Activated CD4-positive, alpha-beta T cell treated with anti-CD3 and anti-CD28 coated beads, Interleukin-2, amount 50 U/mL, for 16 hours (primary cell): Measurements from ENCODE around the gene HNRNPUL2.
A peak's percentile ranks its signal among the peaks of the same experiment; 100 is the strongest.
"Not testable (repeated sequence)": the region's sequence is repeated elsewhere in the genome, so short reads cannot be mapped to it uniquely, and the experiment has no call there.

Experiments used
- DNase-seq: peaks from one replicate; pipeline ENCODE4 v3.0.0-alpha.2; 2020

The HNRNPUL2 gene

DNA sequence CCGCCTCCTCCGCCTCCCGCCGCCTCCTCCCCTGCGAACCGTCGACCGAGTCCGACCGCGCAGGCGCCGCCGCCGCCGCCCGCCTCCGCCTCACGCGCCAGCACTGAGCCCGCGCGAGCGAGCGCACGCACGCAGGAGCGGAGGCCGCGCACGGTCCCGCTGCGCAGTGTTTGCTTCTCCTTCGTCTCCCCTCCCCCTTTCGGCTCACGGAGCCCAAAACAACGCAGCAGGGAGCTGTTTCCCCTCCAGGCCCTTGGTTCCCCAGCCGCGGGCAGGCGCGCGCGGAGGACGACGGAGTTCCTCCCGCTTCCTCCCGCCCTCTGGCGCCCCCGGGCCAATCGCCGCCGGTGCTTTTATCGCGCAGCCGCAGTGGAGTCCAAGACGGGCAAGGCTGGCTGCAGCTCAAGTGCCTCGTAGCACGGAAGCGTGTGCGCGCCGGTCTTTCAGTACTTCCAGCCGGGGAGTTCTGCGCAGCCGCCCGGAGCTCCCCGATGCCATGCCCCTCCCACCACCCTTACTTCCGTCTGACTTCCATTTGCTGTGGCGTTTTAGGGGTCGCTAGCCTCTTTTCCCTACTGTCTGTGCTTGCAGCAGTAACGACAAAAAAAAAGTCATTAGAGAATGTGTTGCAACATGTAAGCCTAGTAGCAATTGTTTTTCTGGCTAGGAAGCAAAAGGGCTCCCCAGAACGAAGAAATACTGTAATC, at the start of gene HNRNPUL2:
HNRNPUL2 (minus strand) TSS at position 293 of the 707 bp plus-strand sequence. CDS start 301 bp downstream, outside the sequence.
- DNase-seq, result peak; percentile 99

DNA sequence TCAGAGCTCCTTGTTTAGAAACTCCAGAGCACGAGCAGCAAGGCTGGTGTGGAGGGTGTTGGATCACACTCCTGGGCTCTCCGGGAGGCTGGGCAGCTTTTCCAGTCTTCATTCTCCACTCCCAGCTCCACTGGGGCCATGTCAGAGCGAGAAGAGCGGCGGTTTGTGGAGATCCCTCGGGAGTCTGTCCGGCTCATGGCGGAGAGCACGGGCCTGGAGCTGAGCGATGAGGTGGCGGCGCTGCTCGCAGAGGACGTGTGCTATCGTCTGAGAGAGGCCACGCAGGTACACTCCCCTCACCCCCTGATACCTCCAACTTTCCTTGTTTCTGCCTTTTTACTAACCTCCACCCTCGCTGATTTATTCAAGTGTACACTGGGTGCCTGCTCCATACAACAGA, 48.4 kb upstream of the HNRNPUL2 start:
- no peak for DNase-seq

DNA sequence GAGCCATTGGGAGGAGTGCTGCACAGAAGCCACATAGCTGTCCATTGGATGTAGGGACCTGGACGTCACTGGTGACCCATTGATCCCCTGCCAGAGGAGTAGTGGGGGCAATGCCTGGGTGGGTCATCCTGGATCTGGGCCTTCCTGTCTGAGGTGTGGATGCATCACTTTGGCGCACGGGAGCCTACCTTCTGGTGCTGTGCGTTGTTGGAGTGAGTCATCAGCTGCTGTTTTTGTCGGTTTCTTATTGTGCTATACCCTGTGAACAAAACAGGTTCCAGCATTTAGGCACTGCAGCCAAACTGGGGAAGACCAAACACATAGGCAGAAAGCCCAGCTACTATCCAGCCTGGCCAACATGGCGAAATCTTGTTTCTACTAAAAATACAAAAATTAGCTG, 47.1 kb upstream of the HNRNPUL2 start:
- DNase-seq, result no peak

DNA sequence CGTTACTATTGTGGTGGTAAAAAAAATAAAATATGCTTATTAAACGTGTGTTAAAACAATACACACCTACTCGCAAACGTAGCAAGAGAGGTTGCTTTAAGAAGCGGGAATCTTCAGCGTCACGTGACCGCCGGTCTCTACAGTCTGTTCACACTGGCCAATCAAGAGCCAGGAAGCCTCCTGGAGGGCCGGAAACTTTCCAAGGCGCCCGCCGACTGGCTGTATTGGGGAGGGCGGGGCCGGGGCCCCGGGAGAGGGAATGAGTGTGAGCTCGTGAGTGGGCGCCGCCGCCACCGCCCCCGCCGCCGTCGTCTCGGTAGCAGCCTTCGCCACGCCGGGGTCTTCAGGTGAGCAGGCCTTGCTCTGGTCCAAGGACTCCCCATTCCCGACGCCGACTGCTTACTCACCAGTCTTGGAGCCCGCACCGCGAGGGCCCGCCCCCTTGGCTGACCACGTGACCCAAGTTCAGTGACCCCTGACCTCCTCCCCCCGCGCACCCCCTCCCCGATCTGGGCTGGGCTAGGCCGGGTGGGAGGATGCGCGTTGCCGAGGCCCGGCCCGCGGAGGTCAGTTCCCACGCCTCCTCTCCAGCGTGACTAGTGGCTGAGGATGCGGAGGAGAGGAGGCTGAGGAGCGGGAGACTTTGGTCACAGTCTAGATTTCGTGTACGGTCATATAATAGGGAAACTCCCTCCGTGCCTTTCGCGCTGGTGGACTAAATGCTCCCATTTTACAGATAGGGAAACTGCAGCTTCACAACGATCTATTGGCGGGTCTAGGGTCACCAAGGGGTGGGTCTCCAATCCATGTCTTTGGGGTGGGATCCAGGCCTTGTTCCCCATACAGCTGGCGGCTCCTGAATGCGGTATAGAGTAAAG, 44.1 kb upstream of the HNRNPUL2 start, which contains the start of gene TAF6L:
TAF6L (plus strand) TSS at position 253 of the 878 bp plus-strand sequence. CDS start 4,388 bp downstream, outside the sequence.
- DNase-seq, result peak; percentile 96

DNA sequence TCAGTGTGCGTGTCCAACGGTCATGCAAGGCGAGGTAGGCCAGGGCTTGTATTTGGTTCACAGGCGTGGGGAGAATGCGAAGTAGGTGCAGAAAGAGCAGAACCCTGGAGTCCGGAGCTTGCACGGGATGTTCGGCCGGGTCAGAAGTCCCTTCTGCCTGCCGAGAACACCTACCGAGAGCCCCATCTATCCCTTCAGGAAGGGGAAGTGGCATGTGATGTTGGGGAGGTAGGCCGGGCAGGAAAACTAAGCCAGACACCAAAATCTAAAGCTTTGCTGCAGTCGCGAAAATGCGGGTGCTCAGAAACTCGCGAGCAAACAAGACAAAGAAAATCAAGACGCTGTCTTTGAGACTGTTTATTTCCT, 43.5 kb upstream of the HNRNPUL2 start:
- peak; percentile 21 for DNase-seq

DNA sequence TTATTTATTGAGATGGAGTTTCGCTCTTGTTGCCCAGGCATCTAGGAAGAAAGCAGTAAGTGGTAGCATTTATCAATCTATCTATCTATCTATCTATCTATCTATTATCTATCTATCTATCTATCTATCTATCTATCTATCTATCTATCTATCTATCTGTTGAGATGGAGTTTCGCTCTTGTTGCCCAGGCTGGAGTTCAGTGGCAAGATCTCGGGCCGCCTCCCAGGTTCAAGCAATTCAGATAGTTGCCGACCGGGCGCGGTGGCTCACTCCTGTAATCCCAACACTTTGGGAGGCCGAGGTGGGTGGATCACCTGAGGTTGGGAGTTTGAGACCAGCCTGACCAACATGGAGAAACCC, 33.6 kb upstream of the HNRNPUL2 start:
- not testable (repeated sequence) for DNase-seq

DNA sequence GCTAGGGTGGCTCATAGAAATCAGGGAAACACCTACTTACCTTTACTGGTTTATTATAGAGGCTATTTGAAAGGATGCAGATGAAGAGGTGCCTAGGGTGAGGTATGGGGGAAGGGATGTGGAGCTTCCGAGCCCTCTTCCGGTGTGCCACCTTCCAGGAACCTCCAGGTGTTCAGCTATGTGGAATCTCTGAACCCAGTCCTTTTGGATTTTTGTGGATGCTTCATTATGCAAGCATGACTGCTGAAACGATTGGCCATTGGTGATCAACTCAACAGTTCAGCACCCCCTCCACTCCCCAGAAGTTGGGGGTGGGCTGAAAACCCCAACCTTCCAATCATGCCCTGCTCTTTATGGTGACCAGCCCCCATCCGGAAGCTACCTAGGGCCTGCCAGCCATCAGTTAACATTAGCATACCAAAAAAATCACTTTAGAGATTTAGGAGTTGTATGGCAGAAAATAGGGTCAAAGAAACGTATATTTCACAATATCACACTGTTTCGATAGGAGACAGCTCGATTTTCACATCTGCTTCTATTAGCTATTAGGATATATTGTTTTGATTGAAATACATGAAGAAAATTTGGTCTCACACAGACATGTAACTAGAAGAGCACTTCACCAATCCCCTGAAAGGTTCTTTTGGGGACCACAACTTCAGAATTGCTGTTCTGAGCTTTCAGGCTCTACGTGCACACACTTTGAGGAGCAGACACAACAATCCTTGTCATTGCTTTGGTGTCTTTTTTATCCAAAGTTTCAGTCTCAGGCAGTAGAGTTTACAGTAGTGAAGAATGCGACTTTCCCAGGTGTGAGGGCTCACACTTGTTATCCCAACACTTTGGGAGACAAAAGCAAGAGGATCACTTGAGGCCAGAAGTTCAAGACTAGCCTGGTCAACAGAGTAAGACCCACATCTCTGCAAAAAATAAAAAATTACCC, 30.9 kb upstream of the HNRNPUL2 start:
- no peak for DNase-seq

DNA sequence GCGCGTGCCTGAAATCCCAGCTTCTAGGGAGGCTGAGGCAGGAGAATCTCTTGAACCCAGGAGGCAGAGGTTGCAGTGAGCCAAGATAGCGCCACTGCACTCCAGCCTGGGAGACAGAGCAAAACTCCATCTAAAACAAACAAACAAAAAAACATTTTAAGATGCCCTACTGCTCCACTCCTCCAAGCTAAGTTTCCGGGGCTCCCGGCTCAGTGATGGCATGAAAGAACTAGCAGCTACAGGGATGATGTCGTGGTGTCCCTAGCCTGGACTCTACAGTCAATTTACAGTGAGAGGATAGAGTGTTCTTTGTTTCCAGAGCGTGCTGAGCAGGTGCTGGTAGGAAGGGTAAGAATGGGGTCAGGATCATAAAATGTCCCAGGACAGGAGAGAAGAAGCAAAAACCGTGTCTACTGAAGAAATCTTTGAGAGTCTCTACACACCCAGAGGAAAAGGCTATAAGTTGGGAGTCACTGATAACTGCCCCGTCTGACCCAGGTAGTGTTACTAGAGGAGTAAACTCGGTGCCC, 27.9 kb upstream of the HNRNPUL2 start:
- no peak for DNase-seq

DNA sequence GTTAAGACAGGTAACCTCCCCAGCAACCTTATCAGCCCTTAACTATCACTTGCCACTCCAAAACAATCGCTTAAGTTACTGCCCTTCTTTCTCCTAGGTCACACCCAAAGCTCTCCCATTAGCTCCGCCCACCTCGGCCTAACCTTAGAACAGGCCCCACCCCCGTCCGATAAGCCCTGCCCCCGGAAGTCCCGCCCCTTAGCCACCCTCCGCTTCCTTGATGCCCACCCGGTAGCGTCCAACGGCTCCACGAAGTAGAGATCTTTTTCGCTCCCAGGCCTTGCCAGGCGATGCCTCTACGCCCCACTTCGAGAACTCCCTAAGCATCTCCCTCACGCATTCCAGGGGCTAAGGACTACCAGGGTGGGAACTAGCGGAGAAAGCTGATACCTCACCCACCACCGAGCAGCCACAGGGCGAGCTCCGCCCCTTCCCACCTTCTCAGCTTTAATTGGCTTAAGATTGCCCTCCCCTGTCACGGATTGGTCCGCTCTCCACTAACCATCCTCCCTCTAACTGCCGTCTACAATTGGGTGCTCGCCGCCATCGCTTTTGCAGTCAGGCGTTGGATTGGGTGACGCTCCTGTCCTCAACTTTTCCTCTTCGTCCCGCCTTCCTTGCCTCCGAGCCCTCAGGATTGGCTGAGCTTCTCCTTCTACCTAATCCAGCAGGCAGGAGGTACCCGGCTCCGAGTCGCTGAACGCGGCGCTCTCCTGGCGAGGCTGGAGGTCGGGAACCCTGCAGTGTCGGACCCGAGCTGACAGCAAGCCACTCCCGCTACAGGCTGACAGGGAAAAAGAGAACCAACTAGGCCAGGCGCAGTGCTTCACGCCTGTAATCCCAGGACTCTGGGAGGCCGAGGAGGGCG, 26.7 kb upstream of the HNRNPUL2 start, which contains the start of gene ZBTB3:
ZBTB3 (minus strand) TSS at position 425 of the 868 bp plus-strand sequence. CDS start 496 bp downstream, outside the sequence.
- DNase-seq, result peak; percentile 99

DNA sequence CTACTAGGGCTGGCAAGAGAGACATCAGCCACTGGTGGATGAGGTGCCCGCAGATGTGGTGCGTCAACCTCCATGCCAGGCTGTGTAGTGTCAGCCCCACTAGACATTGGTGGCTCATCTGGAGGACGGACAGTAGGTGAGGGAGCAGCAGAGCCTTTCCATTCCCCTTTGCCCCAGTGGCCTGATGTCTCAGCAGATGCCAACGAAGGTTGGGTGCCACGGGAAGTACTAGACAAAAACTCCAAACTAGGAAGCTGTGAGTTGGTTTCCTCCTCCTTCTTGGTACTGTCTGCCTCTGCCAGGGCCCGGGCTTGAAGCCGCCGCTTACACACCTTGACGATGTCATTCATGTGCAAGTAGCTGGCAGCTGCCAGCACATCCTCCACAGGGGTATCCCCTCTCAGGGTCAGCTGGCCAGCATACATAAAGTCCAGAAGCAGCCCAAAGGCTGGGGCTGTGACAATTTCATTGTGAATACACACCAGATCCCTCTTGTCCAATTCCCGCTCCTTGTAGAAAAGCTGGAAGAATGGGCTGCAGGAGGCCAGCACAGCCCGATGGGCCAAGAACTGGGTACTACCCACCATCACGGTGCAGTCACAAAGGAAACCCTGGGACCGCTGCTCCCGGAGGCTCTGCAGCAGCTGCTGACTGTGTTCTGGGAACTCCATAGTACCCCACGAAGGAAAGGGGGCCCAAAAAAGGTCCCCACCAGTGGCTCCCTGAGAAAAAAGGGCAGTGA, 25.9 kb upstream of the HNRNPUL2 start:
- DNase-seq, result no peak

DNA sequence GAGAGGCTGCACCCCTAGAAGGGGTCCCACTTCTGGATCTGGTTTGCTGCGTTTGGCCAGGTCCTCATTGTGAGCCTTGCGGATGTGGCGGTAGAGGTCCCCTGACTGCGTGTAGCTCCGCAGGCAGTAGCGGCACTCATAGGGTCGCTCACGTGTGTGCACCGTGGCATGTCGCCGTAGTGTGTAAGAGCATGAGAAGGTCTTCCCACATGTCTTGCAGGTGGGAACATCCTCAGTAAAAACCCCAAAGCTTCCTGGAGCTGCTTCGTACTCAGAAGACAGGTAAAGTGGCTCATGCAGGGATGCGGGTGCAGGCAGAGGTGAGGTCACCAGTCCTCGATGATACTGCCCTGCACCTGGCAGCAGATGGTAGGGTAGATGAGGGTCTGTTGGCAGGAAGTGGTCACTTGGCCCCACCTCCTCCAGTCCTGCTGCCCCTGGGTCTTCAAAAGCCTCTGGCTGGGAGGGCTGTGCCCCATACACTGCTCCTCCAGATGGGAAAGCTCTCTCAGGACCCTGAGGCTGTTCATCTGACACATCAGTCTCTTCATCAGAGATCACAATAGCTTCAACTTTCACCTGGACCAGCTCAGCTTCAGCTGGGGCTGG, 25.0 kb upstream of the HNRNPUL2 start:
- DNase-seq, result no peak

DNA sequence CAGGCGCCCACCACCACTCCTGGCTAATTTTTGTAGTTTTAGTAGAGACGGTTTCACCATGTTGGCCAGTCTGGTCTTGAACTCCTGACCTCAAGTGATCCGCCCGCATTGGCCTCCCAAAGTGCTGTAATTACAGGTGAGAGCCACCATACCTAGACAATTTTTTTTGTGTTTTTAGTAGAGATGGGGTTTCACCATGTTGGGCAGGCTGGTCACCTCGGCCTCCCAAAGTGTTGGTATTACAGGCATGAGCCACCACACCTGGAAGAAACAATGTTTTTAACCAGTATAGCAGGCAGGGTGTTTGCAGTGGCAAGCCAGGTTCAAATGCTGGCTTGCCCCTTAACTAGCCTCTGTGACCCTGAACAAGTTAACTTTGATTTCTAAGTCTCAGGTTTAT, 22.7 kb upstream of the HNRNPUL2 start:
- DNase-seq, result not testable (repeated sequence)

DNA sequence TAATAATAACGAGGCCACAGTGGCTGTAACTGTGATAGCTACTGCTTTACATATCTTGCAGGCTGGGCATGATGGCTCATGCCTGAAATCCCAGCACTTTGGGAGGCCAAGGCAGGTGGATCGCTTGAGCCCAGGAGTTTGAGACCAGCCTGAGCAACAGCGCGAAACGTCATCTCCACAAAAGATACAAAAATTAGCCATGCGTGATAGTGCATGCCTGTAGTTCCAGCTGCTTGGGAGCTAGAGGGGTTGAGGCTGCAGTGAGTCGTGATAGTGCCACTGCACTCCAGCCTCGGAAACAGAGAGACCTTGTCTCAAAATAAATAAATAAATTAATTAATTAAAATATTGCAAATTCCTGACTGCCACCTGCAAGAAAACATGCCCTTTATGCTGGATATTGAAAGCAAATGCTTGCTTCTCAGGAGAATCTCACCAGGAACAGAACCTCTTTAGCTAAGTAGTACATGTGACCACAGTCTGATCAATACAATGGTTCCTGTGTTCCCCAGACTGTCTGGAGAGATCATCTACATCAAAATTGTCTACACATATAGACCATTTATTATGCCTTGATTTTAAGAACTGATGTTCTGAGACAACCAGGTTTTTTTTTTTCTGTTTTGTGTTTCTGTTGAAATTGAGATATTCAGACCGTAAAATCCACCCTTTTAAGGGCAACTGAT, 20.4 kb upstream of the HNRNPUL2 start:
- no peak for DNase-seq

DNA sequence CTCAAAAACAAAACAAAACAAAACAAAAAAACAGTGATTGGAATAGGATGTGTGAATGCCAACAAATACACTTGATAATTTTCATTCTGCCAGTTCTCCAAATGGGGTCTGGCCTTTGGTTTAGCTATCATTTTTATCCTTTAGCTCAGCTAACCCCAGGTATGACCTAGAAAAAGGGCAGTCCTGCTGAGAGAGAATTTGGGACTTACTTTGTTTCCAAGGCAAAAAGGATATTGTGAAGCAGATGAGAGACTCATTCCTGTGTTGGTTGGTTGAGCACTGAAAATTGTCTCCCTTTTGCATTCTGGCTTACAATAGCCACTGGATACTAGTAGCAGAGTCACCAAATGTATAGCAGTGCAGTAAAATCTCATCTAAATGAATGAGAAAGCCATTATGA, 9.9 kb upstream of the HNRNPUL2 start:
- no peak for DNase-seq

DNA sequence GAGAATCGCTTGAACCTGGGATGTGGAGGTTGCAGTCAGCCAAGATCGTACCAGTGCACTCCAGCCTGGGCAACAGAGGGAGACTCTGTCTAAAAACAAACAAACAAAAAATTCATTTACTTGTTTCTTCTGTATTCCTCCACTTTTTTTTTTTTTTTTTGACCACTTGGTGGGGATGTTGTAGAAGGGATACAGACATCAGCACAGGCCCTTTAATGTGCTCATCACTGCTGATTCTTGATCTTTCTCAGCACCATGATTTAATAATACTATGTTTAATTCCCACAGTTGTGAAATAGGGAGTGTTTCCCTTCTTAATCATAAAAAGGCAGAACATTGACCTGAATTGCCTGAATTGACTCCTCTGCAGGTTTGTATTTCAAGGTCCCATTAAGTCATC, 5.6 kb upstream of the HNRNPUL2 start:
- DNase-seq, result peak; percentile 33

DNA sequence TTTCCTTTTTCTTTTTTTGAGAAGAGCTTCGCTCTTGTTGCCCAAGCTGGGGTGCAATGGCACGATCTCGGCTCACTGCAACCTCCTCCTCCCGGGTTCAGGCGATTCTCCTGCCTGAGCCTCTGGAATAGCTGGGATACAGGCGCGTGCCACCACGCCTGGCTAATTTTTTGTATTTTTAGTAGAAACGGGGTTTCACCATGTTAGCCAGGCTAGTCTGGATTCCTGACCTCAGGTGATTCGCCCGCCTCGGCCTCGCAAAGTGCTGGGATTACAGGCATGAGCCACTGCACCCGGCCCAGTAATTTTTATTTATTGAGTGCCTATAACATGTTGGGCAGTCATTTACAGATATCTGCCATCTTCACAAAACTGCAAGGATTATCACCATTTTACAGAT, 2.8 kb upstream of the HNRNPUL2 start:
- not testable (repeated sequence) for DNase-seq

DNA sequence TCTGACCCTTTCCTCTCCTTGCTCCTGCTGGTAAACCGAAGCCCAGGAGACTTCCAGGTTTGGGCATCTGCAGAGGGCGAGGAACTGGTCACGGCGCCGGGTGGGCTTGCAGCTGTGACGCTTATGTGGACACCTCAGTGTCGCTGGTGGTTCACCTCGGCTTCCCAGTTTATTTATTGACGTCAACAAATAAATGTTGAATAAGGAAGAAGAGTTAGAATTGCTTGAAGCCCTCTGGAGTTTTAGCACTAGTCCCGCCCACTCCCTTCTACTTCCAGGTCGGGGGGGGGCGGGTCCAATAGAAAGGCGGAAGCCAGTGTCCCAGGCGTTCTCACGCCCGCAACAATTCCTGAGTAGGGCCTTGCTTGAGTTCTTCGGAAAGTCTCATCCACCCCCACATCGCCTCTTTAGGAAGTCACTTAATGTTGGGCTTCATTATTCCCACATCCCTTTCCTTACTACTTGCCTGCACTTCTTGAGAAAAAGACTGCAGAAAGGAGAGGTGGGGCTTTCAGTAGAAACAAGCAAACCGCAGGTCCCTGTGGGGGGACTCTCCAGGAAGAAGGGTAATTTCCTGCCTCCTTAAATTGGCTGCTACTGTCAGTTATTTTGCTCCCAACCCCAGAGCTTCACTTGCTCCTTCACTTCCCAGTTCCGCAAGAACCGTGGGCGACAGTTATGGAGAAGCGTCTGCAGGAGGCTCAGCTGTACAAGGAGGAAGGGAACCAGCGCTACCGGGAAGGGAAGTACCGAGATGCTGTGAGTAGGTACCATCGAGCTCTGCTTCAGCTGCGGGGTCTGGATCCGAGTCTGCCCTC, 1.1 kb upstream of the HNRNPUL2 start, which contains the start of gene TTC9C:
TTC9C (plus strand) TSS at position 316 of the 818 bp plus-strand sequence; CDS start at position 679, 363 bp downstream.
- peak; percentile 87 for DNase-seq

DNA sequence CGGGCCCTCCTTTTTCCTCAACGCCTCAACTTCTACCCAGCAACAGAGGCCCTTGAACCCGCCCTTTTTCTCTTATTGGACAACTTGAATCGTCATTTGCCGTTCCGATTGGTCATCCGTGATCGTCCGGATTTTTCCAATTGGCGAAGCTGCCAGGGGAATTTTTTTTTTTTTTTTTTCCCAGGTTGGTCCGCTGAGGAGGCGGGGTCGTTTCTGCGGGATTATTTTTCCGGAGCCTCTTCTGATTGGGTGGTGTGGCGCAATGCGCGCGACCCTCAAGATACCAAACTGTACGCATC, 564 bp upstream of the HNRNPUL2 start:
- peak; percentile 96 for DNase-seq

DNA sequence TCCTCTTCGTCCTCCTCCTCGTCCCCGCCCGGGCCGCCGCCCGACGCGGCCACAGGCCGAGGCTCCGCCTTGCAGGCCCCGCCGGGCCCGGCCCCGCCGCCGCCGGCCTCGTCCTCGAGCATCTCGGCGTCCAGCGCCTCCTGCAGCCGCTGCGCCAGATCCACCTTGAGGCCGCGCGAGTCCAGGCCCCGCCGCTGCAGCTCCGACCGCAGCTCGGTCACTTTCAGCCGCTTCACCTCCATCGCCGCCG, 417 bp downstream of the HNRNPUL2 start:
- no peak for DNase-seq
